GM18508 (cell line): ENCODE data around the gene CCSER1.
"Not testable (repeated sequence)": the region's sequence is repeated elsewhere in the genome, so short reads cannot be mapped to it uniquely, and the experiment has no call there.

Source experiments
- ATAC-seq: cut with Tn5 transposase; IDR thresholded peaks from one replicate; pipeline ENCODE4 v1.9.1; 2021; ENCODE audit warnings: moderate number of reproducible peaks; ENCODE audit not compliant: insufficient read depth, unreplicated experiment

The CCSER1 gene

GRCh38 chr4:91592125-91592524, 1464.9 kb downstream of the CCSER1 start:
- ATAC-seq = no peak

- no peak for ATAC-seq
Observed at GRCh38 chr4:91596718-91597117, 1469.5 kb downstream of the CCSER1 start.

GRCh38 chr4:91598696-91599095, 1471.5 kb downstream of the CCSER1 start:
- ATAC-seq = no peak

GRCh38 chr4:91600301-91600700, 1473.1 kb downstream of the CCSER1 start:
- ATAC-seq = no peak

- ATAC-seq = no peak
Observed at GRCh38 chr4:91601401-91601800, 1474.2 kb downstream of the CCSER1 start.

GRCh38 chr4:91611782-91612181, 1484.6 kb downstream of the CCSER1 start:
- no peak for ATAC-seq

- ATAC-seq = no peak
Observed at GRCh38 chr4:91620952-91621351, 1493.8 kb downstream of the CCSER1 start.

- no peak for ATAC-seq
Observed at GRCh38 chr4:91621446-91621845, 1494.3 kb downstream of the CCSER1 start.

GRCh38 chr4:91622925-91623602, 1495.9 kb downstream of the CCSER1 start:
- ATAC-seq = no peak

GRCh38 chr4:91623603-91623967, 1496.4 kb downstream of the CCSER1 start:
- ATAC-seq = not testable (repeated sequence)

GRCh38 chr4:91630054-91630453, 1502.9 kb downstream of the CCSER1 start:
- ATAC-seq = no peak

- no peak for ATAC-seq
Observed at GRCh38 chr4:91630764-91631163, 1503.6 kb downstream of the CCSER1 start.

GRCh38 chr4:91631335-91631734, 1504.1 kb downstream of the CCSER1 start:
- ATAC-seq = no peak

- ATAC-seq = no peak
Observed at GRCh38 chr4:91636083-91636482, 1508.9 kb downstream of the CCSER1 start.
